AG09319 (cell line): Measurements from ENCODE around the gene PEX16.

Experiments
- DNase-seq: peaks from one replicate; pipeline ENCODE4 v3.0.0-alpha.2; 2010; ENCODE audit warnings: low read depth; ENCODE audit errors: extremely low read depth
- TF ChIP-seq, protein P1 (sequence below): IDR thresholded peaks from 2 replicates; pipeline ENCODE4 v1.5.1; 2011; ENCODE audit warnings: low read depth, mild to moderate bottlenecking, inconsistent platforms, low read length, moderate library complexity

The PEX16 gene

DNA sequence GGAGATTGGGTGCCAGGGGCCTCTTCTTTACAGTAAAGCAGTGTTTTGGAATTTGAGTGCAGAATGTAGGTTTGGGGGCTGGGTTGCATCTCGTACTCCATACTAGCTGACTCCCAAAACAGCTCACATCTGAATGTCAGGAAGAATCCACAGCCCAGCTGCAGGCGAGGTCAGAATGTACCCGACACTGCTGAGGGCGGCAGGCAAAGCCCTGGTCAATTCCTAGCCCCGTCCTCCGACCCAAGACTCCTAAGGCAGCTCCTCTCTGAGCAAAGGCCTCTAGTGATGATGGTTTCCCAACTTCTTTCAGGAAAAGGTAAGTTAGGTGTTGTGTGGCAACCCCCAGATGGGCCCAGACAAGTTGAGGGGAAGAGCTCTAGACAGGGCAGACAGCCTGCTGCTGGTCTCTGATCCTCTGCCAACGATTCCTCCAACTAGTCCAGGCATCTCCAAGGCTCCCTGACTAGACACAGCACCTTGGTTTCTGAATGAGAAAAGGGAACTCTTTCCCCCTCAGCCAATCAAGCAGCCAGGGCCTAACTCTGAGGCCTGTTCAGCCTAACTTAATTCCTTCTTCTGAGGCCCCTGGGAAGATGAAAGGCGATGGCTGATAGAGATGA lies 13.4 kb upstream of the PEX16 start:
- DNase-seq, result no peak
- TF ChIP-seq, protein P1, sequence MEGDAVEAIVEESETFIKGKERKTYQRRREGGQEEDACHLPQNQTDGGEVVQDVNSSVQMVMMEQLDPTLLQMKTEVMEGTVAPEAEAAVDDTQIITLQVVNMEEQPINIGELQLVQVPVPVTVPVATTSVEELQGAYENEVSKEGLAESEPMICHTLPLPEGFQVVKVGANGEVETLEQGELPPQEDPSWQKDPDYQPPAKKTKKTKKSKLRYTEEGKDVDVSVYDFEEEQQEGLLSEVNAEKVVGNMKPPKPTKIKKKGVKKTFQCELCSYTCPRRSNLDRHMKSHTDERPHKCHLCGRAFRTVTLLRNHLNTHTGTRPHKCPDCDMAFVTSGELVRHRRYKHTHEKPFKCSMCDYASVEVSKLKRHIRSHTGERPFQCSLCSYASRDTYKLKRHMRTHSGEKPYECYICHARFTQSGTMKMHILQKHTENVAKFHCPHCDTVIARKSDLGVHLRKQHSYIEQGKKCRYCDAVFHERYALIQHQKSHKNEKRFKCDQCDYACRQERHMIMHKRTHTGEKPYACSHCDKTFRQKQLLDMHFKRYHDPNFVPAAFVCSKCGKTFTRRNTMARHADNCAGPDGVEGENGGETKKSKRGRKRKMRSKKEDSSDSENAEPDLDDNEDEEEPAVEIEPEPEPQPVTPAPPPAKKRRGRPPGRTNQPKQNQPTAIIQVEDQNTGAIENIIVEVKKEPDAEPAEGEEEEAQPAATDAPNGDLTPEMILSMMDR, result no peak

DNA sequence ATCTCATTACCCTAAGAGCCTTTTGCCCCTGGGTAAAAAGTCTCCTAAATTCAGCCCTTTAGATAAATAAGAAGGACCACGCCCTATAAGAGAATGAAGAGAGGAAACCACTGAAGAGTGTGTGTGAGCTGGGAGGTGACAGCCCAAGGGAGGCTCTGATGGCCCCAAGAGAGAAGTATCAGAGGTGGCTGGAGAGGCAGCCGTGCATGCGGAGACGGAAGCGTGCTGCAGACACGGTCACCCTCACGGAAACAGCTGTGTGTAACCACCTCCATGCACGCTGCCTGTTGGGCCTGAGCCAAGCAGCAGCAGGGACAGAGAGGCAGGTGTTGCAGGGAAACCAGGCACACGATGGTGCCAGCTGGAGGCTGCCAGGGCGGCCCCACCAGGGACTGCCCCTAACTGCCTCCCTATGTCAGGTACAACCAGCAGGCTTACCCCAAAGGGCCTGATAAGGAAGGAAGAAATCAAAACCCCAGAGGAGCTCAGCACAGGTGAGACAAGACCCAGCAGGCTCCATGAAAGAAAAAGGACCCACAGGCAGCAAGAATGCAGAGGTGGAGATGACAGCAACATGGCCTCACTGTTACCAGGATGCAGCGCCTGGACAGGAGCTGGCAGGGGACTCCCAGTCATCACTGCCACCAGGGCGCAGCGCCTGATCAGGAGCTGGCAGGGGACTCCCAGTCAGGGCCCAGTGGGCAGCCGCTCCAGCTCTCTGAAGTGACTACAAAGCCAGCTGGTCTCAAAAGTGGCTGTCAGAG lies 12.5 kb upstream of the PEX16 start:
- TF ChIP-seq, protein P1, result no peak
- DNase-seq, result no peak

- no peak for DNase-seq
- TF ChIP-seq, protein P1, result no peak
Observed at GRCh38 chr11:45929486-45930030, 11.9 kb upstream of the PEX16 start.

DNA sequence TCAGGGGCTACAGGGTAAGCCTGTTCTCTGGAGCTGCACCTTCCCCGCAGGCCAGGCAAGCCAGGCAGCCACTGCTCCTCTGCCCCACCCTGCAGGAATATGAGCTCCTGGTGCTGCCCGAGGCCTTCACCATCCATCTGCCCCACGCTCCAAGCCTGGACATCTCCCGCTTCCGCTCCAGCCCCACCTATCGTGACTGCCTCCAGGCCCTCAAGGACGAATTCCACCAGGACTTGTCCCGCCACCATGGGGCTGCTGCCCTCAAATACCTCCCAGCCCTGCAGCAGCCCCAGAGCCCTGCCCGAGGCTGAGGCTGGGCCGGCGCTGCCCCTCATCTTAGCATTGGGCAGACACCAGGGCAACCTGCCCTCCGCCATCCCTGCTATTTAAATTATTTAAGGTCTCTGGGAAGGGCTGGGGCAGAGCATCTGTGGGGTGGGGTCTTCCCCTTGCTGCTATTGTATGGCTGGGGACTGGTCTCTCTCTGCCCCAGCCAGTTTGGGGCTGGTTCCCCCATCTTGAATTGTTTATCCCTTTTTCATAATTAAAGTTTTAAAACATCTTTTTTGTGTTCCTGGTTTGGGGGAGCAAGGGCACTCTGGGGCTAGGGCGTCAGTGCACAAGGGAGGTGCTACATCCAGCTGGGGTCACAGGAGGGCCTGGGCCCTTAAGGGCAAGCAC lies 11.0 kb upstream of the PEX16 start:
- TF ChIP-seq, protein P1, result no peak
- DNase-seq, result no peak

GRCh38 chr11:45927684-45928413 lies 10.2 kb upstream of the PEX16 start:
- TF ChIP-seq, protein P1, result no peak
- DNase-seq, result no peak

GRCh38 chr11:45927332-45927683 lies 9.6 kb upstream of the PEX16 start:
- TF ChIP-seq, protein P1, result no peak
- no peak for DNase-seq
